Measurements from ENCODE around the gene DFFB. TPM values are rescaled to one million over a fixed set of nuclear protein-coding genes. Genes with fewer than 3 reads are reported as not detected.

DFFB gene
- total RNA-seq, 1 experiment from 2014 or later = 11.9 TPM

DNA sequence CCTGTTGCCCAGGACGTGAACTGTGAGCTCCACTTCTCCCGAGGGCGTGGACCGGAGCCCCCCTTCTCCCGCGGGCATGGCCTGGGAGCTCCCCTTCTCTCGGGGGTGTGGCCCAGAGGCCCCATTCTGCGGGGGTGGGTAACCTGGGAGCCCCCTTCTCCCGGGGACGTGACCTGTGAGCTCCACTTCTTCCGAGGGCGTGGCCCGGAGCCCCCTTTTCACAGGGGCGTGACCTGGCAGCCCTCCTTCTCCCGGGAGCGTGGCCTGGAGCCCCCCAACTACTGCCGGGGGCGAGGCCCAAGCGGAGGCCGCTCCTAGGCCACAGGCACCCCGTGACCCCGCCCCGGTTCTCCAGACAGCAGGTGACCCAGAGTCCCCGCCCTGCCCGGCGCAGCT lies 42.5 kb downstream of the DFFB start:
- DNase-seq (ENCODE audit: low read depth in 1 of 2, low spot score in 2 of 2) = no peak
- peaks cover 21% of the 10 kb centered on the region for H3K36me3 ChIP-seq
- peaks cover 4% of the 10 kb centered on the region; the same call in 1 of the 2 replicates for H3K4me1 ChIP-seq (replicated peaks)
- H3K4me3 ChIP-seq = peak overlapping the region; percentile 79
- H3K27ac ChIP-seq = peak overlapping the region; percentile 82
- no peaks in the 10 kb centered on the region for H3K27me3 ChIP-seq (replicated peaks)
- H3K9me3 ChIP-seq (replicated peaks) = no peaks in the 10 kb centered on the region

DNA sequence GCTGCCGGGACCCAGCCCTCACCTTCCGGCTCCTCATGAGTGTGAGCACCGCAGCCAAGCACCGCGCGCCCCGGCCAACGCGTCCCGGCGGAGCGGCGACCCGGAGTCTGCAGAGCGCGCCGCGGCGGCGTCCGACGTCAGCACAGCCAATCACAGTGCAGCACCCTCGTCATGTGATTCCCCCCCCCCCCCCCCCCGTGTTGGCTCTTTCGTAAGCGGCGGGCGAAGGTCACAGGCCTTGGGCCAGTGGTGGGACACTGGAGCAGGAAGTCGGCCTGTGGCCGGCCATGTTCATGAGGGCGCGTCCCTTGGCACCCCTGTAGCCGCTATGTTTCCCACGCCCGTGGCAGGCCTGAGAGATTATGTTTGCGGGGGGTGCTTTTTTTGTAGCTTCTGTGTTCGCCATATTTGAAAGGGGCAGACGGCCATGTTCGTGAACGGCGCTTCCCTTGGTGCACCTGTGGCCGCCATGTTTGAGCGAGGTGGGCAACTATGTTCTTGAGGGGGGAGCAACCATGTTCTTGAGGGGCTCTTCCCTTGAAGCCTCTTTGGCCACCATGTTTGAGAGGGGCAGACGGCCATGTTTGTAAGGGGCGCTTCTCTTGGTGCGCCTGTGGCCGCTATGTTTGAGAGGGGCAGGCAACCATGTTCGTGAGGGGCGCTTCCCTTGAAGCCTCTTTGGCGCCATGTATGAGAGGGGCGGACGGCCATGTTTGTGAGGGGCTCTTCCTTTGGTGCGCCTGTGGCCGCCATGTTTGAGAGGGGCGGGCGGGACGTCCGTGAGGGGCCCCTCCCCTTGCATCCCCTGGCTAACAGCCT lies 43.1 kb downstream of the DFFB start, which contains the start of gene C1orf174:
Gene C1orf174 (minus strand): TSS at position 123 of the 819 bp plus-strand sequence. CDS start 86 bp downstream, at position 37.
- no peaks in the 10 kb centered on the region for H3K9me3 ChIP-seq (replicated peaks)
- peak within 1 kb of the TSS; percentile 79 for H3K4me3 ChIP-seq
- peaks cover 15% of the 10 kb centered on the region; the same call in 1 of the 2 replicates for H3K36me3 ChIP-seq
- peak within 1 kb of the TSS; percentile 82 for H3K27ac ChIP-seq
- no peaks in the 10 kb centered on the region for H3K27me3 ChIP-seq (replicated peaks)
- DNase-seq (ENCODE audit: low read depth in 1 of 2, low spot score in 2 of 2) = peak; percentile 94 to 99
- peaks cover 4% of the 10 kb centered on the region; the same call in 1 of the 2 replicates for H3K4me1 ChIP-seq (replicated peaks)

DNA sequence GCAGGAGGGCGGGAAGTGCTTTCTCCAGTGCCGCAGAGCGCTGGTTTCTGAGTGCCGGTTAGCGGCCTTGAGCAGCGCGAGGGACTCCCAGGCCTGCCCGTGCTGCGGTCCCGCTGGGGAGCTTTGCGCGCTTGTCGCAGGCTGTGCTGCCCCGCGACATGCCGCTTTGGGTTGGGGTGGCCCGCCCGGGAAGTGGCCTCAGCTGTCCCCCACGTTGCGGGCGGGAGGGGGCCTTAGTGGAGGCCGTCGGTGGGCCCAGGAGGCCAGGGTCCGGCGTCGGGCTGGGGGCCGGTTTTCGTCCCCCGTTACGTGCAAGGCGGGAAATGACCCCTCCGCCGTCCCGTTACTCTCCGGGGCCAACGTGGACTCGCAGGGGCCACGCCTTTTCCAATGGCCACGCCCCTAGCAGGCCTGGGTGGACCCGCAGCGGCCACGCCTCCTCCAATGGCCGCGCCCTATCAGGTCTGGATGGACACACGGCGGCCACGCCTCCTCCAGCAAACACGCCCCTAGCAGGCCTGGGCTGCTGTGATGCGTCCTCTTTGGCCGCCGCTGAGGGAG lies 43.8 kb downstream of the DFFB start:
- DNase-seq (ENCODE audit: low read depth in 1 of 2, low spot score in 2 of 2) = peak; percentile 94 to 97
- Histone ChIP-seq H3K36me3 (peaks cover 15% of the 10 kb centered on the region; the same call in 1 of the 2 replicates), H3K27me3 (replicated peaks) (no peaks in the 10 kb centered on the region), H3K9me3 (replicated peaks) (no peaks in the 10 kb centered on the region), H3K4me3 (peak overlapping the region; percentile 79), H3K27ac (peak overlapping the region; percentile 82), H3K4me1 (replicated peaks) (peaks cover 4% of the 10 kb centered on the region; the same call in 1 of the 2 replicates)

DNA sequence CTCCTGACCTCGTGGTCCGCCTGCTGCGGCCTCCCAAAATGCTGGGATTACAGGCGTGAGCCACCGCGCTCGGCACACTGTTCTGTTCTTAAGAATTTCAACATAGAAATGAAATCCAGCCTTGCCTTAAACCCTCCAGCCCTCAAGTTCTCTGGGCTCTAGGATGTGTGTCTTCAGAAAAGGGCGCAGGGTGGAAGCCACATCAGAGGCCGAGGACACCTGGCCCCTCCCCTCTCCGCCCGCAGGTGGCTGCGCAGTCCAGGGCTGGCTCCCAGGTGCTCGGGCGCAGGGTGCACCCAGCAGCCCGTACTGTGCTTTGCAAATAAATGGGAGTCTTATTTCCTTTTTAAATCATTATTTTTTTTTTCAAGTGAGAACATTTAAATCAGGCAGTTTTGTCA lies 44.8 kb downstream of the DFFB start:
- no peak overlapping the region for H3K4me3 ChIP-seq
- DNase-seq (ENCODE audit: low read depth in 1 of 2, low spot score in 2 of 2) = no peak

DNA sequence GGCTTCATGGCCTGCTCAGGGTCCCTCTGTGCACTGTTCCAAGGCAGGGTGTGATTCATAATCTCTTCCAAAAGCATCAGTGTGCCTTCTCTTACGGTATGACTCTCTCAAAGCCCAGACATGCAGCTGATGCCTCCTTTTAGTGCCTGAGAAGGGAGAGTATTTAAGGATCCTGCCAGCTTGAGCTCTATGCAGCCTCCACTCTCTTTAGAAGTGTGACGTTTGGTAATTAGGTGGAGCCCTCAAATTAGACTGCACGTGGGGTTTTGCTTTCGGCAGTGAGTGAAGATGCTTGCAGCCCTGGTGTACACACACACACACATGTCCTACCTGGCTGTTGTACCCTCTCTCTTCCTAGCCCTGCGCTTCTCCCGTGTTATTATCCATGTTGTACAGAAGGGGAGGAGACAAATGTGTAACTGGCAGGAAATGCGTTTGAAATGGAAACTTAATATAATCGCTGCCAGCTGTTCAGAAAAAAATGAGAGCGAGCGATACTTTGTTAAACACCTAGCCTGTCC lies 45.4 kb downstream of the DFFB start:
- no peak for DNase-seq (ENCODE audit: low read depth in 1 of 2, low spot score in 2 of 2)
- Histone ChIP-seq H3K27ac (no peak overlapping the region), H3K4me3 (no peak overlapping the region), H3K4me1 (replicated peaks) (peaks cover 4% of the 10 kb centered on the region; the same call in 1 of the 2 replicates), H3K36me3 (peaks cover 15% of the 10 kb centered on the region; the same call in 1 of the 2 replicates), H3K27me3 (replicated peaks) (no peaks in the 10 kb centered on the region), H3K9me3 (replicated peaks) (no peaks in the 10 kb centered on the region)

More for the DNA sequence above, 44.8 kb downstream of the DFFB start:
- Histone ChIP-seq H3K4me1 (replicated peaks) (peaks cover 4% of the 10 kb centered on the region; the same call in 1 of the 2 replicates), H3K27ac (no peak overlapping the region), H3K27me3 (replicated peaks) (no peaks in the 10 kb centered on the region), H3K36me3 (peaks cover 15% of the 10 kb centered on the region; the same call in 1 of the 2 replicates), H3K9me3 (replicated peaks) (no peaks in the 10 kb centered on the region)

DNA sequence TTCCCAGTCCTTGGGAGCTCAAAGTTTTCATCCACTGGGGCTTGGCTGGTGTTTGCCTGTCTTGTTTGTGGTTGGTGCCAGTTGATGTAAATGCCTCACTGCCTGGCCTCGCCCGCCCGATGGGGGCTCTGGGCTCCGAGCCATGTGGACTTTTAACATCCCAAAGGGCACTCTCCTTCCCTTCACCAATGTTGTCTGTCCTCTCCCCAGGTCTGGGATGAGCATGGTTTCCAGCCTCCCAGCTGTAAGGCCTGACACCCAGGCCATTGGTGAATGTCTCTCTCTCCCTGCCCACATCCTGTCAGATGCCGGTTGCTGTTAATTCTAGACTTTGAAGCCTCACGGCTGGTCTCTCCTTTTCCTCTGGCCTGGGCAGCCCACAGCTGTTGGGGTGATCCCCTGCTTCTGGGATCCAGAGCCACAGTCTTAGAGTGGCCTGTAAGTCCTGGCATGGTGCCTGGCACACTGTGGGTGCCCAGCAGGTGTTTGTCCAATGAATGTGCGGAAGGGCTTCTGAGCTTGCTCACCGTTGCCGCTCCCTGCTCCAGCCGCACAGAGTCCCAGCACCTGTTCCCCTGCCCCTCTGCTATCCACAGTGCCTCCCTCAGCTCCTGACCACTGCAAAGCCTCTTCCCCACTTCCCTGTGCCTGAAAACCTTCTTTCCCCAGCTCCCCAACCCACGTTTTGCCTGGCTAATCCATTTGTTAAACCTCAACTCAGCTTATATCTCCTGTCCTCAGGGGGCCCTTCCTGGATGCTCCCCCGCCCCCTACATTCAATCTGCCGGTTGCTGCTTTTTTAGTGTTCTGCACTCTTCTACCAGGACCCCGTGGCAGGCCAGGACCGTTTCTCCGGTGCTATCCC lies 46.1 kb downstream of the DFFB start:
- H3K36me3 ChIP-seq = peaks cover 14% of the 10 kb centered on the region; the same call in 1 of the 2 replicates
- H3K9me3 ChIP-seq (replicated peaks) = no peaks in the 10 kb centered on the region
- H3K4me1 ChIP-seq (replicated peaks) = peaks cover 4% of the 10 kb centered on the region; the same call in 1 of the 2 replicates
- no peaks in the 10 kb centered on the region for H3K27me3 ChIP-seq (replicated peaks)
- H3K27ac ChIP-seq = no peak overlapping the region
- DNase-seq (ENCODE audit: low read depth in 1 of 2, low spot score in 2 of 2) = no peak
- H3K4me3 ChIP-seq = no peak overlapping the region

DNA sequence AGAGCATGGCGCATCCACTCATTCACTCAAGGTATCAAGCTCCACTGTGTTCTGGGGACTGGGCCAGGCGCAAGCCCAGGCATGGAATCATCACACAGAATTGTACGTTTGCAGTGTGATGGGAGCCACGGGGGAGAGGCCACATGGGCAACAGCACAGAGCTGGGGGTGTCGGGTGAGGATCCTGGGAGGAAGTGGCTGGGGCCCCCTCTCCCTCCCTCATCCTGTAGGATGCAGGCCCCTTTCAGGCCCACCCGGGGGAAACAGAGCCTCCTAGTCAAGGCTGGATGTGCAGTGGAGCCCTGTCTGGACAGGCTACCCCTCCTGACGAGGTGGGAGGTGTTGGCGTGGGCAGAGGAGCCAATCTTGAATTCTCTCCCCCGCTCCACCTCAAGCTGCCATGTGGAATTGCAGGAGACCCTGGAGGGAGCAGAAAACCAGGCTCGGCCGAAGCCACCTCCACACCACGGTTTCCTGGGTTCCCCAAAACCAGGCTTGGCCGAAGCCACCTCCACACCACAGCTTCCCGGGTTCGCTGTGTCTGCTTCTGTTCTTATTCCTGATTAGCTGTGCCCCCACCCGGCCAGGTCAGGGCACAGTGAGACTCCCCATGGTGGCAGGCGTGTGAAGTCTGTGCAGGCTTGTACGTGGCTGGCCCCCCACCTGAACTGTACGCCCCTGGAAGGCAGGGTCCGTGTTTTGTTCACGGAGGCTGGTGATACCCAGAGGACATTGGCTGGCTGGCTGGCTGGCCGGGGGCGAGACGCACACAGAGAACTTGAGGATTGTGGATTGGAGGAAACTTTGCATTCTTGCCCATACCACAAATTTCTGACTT lies 46.9 kb downstream of the DFFB start:
- DNase-seq (ENCODE audit: low read depth in 1 of 2, low spot score in 2 of 2) = no peak
- no peaks in the 10 kb centered on the region for H3K27me3 ChIP-seq (replicated peaks)
- H3K27ac ChIP-seq = no peak overlapping the region
- H3K36me3 ChIP-seq = peaks cover 6% of the 10 kb centered on the region; the same call in 1 of the 2 replicates
- peaks cover 4% of the 10 kb centered on the region; the same call in 1 of the 2 replicates for H3K4me1 ChIP-seq (replicated peaks)
- H3K9me3 ChIP-seq (replicated peaks) = no peaks in the 10 kb centered on the region
- no peak overlapping the region for H3K4me3 ChIP-seq

DNA sequence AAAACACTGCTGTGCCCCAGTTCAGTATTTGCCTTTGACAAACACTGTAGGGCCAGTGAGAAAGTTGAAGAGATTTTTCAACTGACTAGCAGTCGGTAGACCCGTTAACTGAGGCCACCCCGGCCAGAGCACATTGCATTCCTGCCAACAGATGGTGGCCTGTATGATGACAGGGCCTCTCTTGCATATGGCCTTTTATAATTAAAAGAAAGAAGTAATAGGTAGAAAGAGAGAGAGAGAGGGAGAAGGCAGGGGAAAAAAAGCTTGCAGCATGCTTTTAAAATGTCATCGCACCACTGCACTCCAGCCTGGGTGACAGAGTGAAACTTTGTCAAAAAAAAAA lies 47.5 kb downstream of the DFFB start:
- Histone ChIP-seq H3K36me3 (peaks cover 4% of the 10 kb centered on the region; the same call in 1 of the 2 replicates), H3K4me1 (replicated peaks) (peaks cover 4% of the 10 kb centered on the region; the same call in 1 of the 2 replicates), H3K27me3 (replicated peaks) (no peaks in the 10 kb centered on the region), H3K9me3 (replicated peaks) (no peaks in the 10 kb centered on the region), H3K27ac (no peak overlapping the region), H3K4me3 (no peak overlapping the region)
- no peak for DNase-seq (ENCODE audit: low read depth in 1 of 2, low spot score in 2 of 2)

DNA sequence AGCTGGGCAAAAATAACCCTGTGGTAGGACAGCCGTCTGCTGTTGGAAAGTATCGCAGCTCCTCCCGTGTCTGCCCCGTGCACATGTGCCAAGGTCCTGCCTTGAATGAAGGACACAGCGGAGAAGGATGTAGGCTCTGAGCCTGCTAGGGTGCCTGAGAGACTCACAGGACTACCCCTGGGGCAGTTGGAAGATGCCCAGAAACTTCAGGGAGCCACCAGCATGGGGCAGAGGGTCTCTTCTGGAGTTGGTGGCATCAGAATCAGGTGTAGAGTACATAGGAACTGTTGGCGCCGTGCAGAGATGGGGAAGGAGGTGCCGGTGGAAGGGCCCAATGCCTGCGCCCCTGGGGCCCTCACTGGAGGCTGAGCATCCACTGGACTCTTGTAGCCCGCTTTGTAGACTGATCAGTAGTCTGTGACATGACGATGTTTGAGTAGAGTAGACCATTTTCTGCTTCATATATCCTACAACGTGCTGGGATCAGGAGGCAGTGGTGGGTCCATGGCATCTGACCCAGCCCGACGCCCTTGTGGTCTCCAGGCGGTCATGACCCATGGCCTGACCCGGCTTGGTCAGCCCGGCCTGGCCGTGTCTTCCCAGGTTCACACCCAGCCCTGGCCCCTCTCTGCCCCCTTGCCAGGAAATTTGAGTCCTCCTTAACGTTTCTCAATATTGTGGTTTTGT lies 48.1 kb downstream of the DFFB start:
- Histone ChIP-seq H3K9me3 (replicated peaks) (no peaks in the 10 kb centered on the region), H3K36me3 (peaks cover 2% of the 10 kb centered on the region; the same call in 1 of the 2 replicates), H3K27ac (no peak overlapping the region), H3K4me3 (no peak overlapping the region), H3K27me3 (replicated peaks) (0 out of 2 replicates have a peak, but pooled peaks cover under 1% of the 10 kb centered on the region), H3K4me1 (replicated peaks) (peaks cover 4% of the 10 kb centered on the region; the same call in 1 of the 2 replicates)
- DNase-seq (ENCODE audit: low read depth in 1 of 2, low spot score in 2 of 2) = no peak

DNA sequence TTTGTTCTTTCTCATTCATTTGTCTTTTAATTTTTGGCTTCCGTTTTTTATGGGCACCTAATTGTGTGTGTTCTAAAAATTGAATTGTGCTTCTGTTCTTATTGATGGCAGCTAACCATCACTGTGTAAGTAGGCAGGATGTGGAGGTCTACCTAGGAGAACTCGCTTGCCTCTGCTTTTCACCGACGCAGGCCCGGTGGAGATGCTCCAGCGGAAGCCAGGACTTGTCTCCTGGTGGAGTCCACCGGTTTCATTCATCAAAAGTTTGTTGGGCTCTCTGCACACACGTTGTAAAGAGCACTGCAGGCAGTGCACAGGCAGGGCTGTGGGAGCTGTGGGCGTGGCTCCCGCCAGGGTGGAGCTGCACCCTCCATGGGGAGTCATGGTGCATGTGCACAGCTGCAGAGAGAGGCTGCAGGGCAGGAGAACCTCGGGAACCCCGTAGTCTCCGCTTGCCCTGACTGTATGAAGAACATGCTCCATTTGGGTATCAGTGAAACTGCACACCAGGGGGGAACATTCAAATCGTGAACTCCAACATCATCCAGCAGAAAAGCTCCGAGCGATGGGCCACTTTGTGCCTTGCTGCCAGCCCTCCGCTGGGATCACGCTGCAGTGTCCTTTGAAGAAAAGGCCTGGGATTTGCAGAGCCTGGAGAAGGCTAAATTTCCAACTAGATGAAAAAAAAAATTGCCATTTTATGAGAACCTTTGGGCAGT lies 48.8 kb downstream of the DFFB start:
- Histone ChIP-seq H3K27me3 (replicated peaks) (peaks cover 7% of the 10 kb centered on the region), H3K27ac (no peak overlapping the region), H3K4me1 (replicated peaks) (peaks cover 4% of the 10 kb centered on the region; the same call in 1 of the 2 replicates), H3K36me3 (no peaks in the 10 kb centered on the region), H3K4me3 (no peak overlapping the region), H3K9me3 (replicated peaks) (no peaks in the 10 kb centered on the region)
- no peak for DNase-seq (ENCODE audit: low read depth in 1 of 2, low spot score in 2 of 2)

DNA sequence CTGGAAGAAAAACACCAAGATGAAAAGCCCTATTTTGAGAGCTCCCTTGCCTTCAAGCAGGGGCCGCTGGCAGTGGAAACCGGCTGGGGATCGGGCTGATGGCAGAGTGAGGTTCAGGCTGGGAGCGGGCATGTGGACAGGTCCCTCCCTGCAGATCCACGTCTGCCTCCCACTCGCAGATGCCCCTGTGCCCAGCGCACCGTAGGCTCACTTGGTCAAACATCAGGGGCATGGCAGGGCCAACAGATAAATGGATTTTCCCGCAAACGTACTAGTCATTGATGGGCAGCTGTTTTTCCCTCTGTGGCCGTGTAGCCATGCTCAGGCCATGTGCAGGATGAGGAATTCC lies 49.4 kb downstream of the DFFB start:
- H3K4me3 ChIP-seq = no peak overlapping the region
- peaks cover 10% of the 10 kb centered on the region for H3K27me3 ChIP-seq (replicated peaks)
- no peaks in the 10 kb centered on the region for H3K36me3 ChIP-seq
- no peaks in the 10 kb centered on the region for H3K4me1 ChIP-seq (replicated peaks)
- H3K9me3 ChIP-seq (replicated peaks) = no peaks in the 10 kb centered on the region
- no peak for DNase-seq (ENCODE audit: low read depth in 1 of 2, low spot score in 2 of 2)
- no peak overlapping the region for H3K27ac ChIP-seq
